Left ventricle myocardium inferior (tissue), 1 donor: Measurements from ENCODE around the gene NCKAP5. TPM values are rescaled to one million over a fixed set of nuclear protein-coding genes. Genes with fewer than 3 reads are reported as not detected.

ENCODE experiments used
- DNase-seq: peaks from one replicate; pipeline ENCODE4 v3.0.0-alpha.2; 2020
- H3K27ac ChIP-seq: fragments of 200-600 bp; replicated peaks from 2 replicates; pipeline ENCODE4 v1.8.0; 2021
- H3K27me3 ChIP-seq: fragments of 200-600 bp; 2 replicates; pipeline ENCODE4 v1.8.0; 2021; ENCODE audit warnings: low read depth
- H3K36me3 ChIP-seq: fragments of 200-600 bp; 2 replicates; pipeline ENCODE4 v1.8.0; 2021
- H3K4me1 ChIP-seq: fragments of 200-600 bp; 2 replicates; pipeline ENCODE4 v1.8.0; 2021
- H3K4me3 ChIP-seq: fragments of 200-600 bp; 2 replicates; pipeline ENCODE4 v1.8.0; 2021; ENCODE audit warnings: mild to moderate bottlenecking, moderate library complexity
- H3K9me3 ChIP-seq: fragments of 200-600 bp; replicated peaks from 2 replicates; pipeline ENCODE4 v1.8.0; 2021
- CTCF ChIP-seq: fragments of 200-600 bp; IDR thresholded peaks from 2 replicates; pipeline ENCODE4 v1.8.0; 2021; ENCODE audit warnings: antibody characterized with exemption, mild to moderate bottlenecking, borderline replicate concordance
- intact Hi-C: fragments of 100-400 bp; cut with micrococcal nuclease; formaldehyde crosslinking; loops from one replicate; pipeline ENCODE4 v1.11.0; 2022
- total RNA-seq: library from RNA; stranded (reverse); fragmentation: NEBNext Ultra II Directional; extraction: Animal tissue kit (Norgen Biotek cat#: 25700); gene quantifications from one replicate; pipeline ENCODE4 v1.2.1, GENCODE V29; 2021
- donor health status: DM: no; HTN: yes; CAD: no; lungs with severe emphysema.

Gene NCKAP5
- total RNA-seq, 1 donor from 2014 or later, result 6.0 TPM

DNA sequence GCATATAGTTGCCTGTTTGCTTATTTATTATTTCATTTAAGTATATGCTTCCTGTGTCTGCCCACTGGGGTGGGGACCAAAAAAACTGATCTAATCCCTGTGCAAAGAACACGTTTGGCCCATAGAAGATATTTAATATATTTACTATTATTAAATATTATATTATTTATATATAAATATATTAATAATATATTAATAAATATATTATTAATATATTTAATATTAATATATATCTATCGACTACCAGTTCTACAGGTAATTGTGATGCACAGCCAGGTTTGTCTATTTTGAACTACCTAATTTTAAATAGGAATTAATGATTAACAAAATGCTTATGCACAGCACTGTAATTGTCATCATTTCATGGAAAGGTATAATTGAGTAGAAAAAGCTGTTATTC lies 609.4 kb downstream of the NCKAP5 start:
- DNase-seq, result no peak
- Histone ChIP-seq H3K36me3 (no peaks in the 10 kb centered on the region), H3K4me3 (no peak overlapping the region), H3K27me3 (no peaks in the 10 kb centered on the region), H3K9me3 (no peaks in the 10 kb centered on the region), H3K27ac (no peak overlapping the region), H3K4me1 (no peaks in the 10 kb centered on the region)
- no peak for TF ChIP-seq CTCF
- intact Hi-C loops, result no loop called here

DNA sequence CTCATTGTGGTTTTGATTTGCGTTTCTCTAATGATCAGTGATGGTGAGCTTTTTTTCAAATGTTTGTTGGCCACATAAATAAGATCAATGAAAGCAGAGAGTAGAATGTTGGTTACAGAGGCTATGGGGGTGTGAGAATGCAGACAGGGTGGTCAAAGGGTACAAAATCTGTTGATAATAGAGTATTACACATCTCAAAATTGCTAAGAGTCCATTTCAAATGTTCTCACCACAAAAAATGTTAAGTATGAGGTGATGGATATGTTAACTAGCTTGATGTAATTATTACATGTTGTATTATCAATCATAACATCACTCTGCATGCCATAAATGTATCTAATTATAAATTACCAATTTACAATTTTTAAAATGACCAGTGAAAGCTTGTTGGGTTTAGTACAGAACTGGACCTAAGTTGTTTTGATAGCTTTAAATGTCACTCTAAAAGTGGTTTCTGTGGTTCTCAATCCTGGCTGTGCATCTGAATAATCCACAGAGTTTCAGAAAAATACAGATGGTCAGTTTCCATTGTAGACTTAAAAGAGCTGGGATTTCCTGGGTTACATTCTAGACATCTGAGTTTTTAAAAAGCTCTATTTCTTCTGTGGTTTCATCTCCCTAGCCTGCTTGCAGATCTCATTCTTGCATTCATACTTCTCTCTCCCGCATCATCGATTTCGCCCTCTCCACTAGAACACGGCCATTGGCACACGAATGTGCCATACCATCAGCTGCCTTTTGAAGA lies 612.2 kb downstream of the NCKAP5 start:
- DNase-seq, result no peak
- Histone ChIP-seq H3K36me3 (no peaks in the 10 kb centered on the region), H3K27ac (no peak overlapping the region), H3K9me3 (no peaks in the 10 kb centered on the region), H3K27me3 (no peaks in the 10 kb centered on the region), H3K4me1 (no peaks in the 10 kb centered on the region), H3K4me3 (no peak overlapping the region)
- TF ChIP-seq CTCF, result no peak
- intact Hi-C loops, result no loop called here

DNA sequence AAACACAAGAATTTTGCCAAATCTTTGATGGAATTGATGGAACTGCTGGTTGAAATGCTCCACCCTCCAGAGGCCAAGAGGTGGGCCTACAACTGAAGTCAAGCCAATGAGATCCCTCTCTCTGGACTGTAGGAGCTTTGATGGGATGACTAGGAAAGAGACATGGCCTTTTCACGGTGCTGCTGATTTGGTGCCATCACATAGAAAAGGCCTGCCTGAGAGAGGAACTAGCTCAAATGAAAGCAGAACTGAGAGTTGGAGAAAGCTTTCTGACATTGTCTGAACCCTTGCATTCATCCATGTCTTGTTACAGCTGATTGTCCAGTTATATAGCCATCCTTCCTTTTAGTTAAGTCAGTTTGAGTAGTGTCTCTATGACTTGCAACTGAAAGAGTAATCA lies 614.5 kb downstream of the NCKAP5 start:
- Histone ChIP-seq H3K36me3 (no peaks in the 10 kb centered on the region), H3K4me1 (no peaks in the 10 kb centered on the region), H3K4me3 (no peak overlapping the region), H3K27me3 (no peaks in the 10 kb centered on the region), H3K27ac (no peak overlapping the region), H3K9me3 (no peaks in the 10 kb centered on the region)
- DNase-seq, result no peak
- intact Hi-C loops, result no loop called here
- no peak for TF ChIP-seq CTCF

GRCh38 chr2:132951008-132951714 lies 617.1 kb downstream of the NCKAP5 start:
- no peak for TF ChIP-seq CTCF
- H3K27ac ChIP-seq, result no peak overlapping the region
- no peaks in the 10 kb centered on the region for H3K4me1 ChIP-seq
- no peak for DNase-seq
- H3K27me3 ChIP-seq, result no peaks in the 10 kb centered on the region
- intact Hi-C loops, result no loop called here
- no peaks in the 10 kb centered on the region for H3K36me3 ChIP-seq
- H3K9me3 ChIP-seq, result no peaks in the 10 kb centered on the region
- H3K4me3 ChIP-seq, result no peak overlapping the region

DNA sequence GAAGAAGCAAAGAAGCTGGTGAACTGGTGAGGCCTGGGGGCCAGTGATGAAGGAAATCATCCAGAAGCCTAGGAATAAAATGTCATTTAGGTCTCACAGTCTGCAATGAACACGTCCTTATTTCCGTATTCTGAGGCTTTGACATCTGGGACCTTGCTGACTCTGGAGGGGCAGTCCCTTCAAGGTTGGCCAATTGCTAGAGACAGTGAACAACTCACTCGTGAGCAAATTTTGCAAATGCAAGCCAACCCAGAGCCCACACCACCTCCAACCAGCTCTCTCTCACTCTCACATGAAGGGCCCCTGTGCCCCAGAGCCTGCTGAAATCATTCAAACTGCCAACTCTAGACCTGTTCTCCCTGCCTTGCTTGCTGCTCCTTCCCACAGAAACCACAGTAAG lies 619.2 kb downstream of the NCKAP5 start:
- no peaks in the 10 kb centered on the region for H3K36me3 ChIP-seq
- TF ChIP-seq CTCF, result no peak
- H3K9me3 ChIP-seq, result no peaks in the 10 kb centered on the region
- intact Hi-C loops, result no loop called here
- no peak overlapping the region for H3K27ac ChIP-seq
- no peaks in the 10 kb centered on the region for H3K4me1 ChIP-seq
- H3K4me3 ChIP-seq, result no peak overlapping the region
- DNase-seq, result no peak
- H3K27me3 ChIP-seq, result no peaks in the 10 kb centered on the region
